Loucy (cell line): ENCODE measurements around the gene SUSD5.

Source experiments
- H2AFZ ChIP-seq: fragments of 200-600 bp; sonication (generic); 2 replicates; pipeline ENCODE4 v1.6.0; 2016; ENCODE audit warnings: antibody characterized with exemption, mild to moderate bottlenecking, low read length, moderate library complexity
- H3F3A ChIP-seq: fragments of 200-600 bp; 2 replicates; pipeline ENCODE4 v1.6.0; 2016; ENCODE audit warnings: antibody characterized with exemption, low read depth, mild to moderate bottlenecking
- H3K27me3 ChIP-seq: fragments of 200-600 bp; sonication (generic); 2 replicates; pipeline ENCODE4 v1.6.1; 2014; ENCODE audit warnings: low read length, mild to moderate bottlenecking; ENCODE audit not compliant: insufficient read depth, poor library complexity, severe bottlenecking
- H3K36me3 ChIP-seq: fragments of 200-600 bp; sonication (generic); 2 replicates; pipeline ENCODE4 v1.6.1; 2016; ENCODE audit warnings: low read length; ENCODE audit not compliant: insufficient read depth
- H3K4me1 ChIP-seq: fragments of 200-600 bp; sonication (generic); 2 replicates; pipeline ENCODE4 v1.5.1; 2014; ENCODE audit warnings: low read length, mild to moderate bottlenecking; ENCODE audit not compliant: insufficient read depth, poor library complexity, severe bottlenecking
- H3K4me2 ChIP-seq: fragments of 200-600 bp; sonication (generic); 2 replicates; pipeline ENCODE4 v1.6.0; 2014; ENCODE audit warnings: antibody characterized with exemption, low read length, low read depth, mild to moderate bottlenecking; ENCODE audit not compliant: poor library complexity, severe bottlenecking
- H3K4me3 ChIP-seq: fragments of 200-600 bp; sonication (generic); 2 replicates; pipeline ENCODE4 v1.5.1; 2014; ENCODE audit warnings: low read length, mild to moderate bottlenecking, mixed read lengths; ENCODE audit not compliant: poor library complexity, severe bottlenecking
- H3K79me2 ChIP-seq: fragments of 200-600 bp; sonication (generic); 2 replicates; pipeline ENCODE4 v1.6.1; 2014; ENCODE audit warnings: low read length; ENCODE audit not compliant: insufficient read depth
- H3K9ac ChIP-seq: fragments of 200-600 bp; sonication (generic); 2 replicates; pipeline ENCODE4 v1.6.0; 2014; ENCODE audit warnings: mild to moderate bottlenecking, low read depth, low read length, moderate library complexity; ENCODE audit not compliant: poor library complexity, severe bottlenecking
- H3K9me2 ChIP-seq: fragments of 200-600 bp; sonication (generic); replicated peaks from 2 replicates; pipeline ENCODE4 v1.6.1; 2016; ENCODE audit warnings: low read depth, low read length, mixed read lengths
- H3K9me3 ChIP-seq: fragments of 200-600 bp; sonication (generic); 2 replicates; pipeline ENCODE4 v1.6.1; 2014; ENCODE audit warnings: mild to moderate bottlenecking, antibody characterized with exemption, low read length, low read depth; ENCODE audit not compliant: insufficient read depth
- H4K20me1 ChIP-seq: fragments of 200-600 bp; sonication (generic); 2 replicates; pipeline ENCODE4 v1.6.0; 2014; ENCODE audit warnings: antibody characterized with exemption, low read length, mild to moderate bottlenecking; ENCODE audit not compliant: insufficient read depth, poor library complexity, severe bottlenecking
- CTCF ChIP-seq: fragments of 200-600 bp; sonication (generic); conservative IDR thresholded peaks from 2 replicates; pipeline ENCODE4 v1.5.1; 2014; ENCODE audit warnings: mild to moderate bottlenecking, antibody characterized with exemption, low read length
- EZH2phosphoT487 ChIP-seq: fragments of 200-600 bp; IDR thresholded peaks from 2 replicates; pipeline ENCODE4 v1.6.1; 2018; ENCODE audit warnings: antibody characterized with exemption, mild to moderate bottlenecking, moderate library complexity, borderline replicate concordance

SUSD5 gene

DNA sequence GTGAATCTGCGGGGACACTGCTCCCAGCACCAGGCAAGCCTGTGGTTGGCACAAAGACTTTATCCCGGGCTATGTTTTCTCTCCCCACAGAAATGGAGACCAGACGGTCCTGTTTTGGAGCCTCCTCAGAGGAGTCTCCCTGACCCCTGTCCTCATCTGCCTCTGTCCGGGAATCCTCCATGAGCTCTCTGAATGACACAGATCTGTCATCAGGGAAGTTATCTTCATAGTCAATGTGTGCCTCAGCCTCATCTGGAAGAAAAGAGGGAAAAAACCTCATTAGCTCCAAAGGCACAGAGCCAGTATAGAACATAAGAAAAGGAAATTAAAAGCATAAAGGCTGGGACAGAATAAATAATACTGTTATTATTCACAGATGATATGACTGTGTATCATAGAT is 64.8 kb downstream of the SUSD5 start:
- H3K79me2 ChIP-seq: no peaks in the 10 kb centered on the region
- H2AFZ ChIP-seq: no peak overlapping the region
- TF ChIP-seq CTCF: no peak
- TF ChIP-seq EZH2phosphoT487: no peak
- no peak overlapping the region for H3K9ac ChIP-seq
- no peaks in the 10 kb centered on the region for H4K20me1 ChIP-seq
- H3K4me3 ChIP-seq: no peak overlapping the region
- H3F3A ChIP-seq: no peaks in the 10 kb centered on the region
- no peaks in the 10 kb centered on the region for H3K36me3 ChIP-seq
- H3K4me2 ChIP-seq: no peak overlapping the region
- H3K4me1 ChIP-seq: no peaks in the 10 kb centered on the region
- no peaks in the 10 kb centered on the region for H3K9me2 ChIP-seq
- H3K9me3 ChIP-seq: no peaks in the 10 kb centered on the region
- no peaks in the 10 kb centered on the region for H3K27me3 ChIP-seq

- no peaks in the 10 kb centered on the region for H4K20me1 ChIP-seq
- no peak overlapping the region for H3K4me3 ChIP-seq
- H3K36me3 ChIP-seq: no peaks in the 10 kb centered on the region
- no peaks in the 10 kb centered on the region for H3K4me1 ChIP-seq
- no peaks in the 10 kb centered on the region for H3K79me2 ChIP-seq
- no peak overlapping the region for H3K4me2 ChIP-seq
- TF ChIP-seq EZH2phosphoT487: no peak
- no peak for TF ChIP-seq CTCF
- no peaks in the 10 kb centered on the region for H3K9me2 ChIP-seq
- no peak overlapping the region for H2AFZ ChIP-seq
- no peaks in the 10 kb centered on the region for H3F3A ChIP-seq
- no peak overlapping the region for H3K9ac ChIP-seq
- no peaks in the 10 kb centered on the region for H3K27me3 ChIP-seq
- H3K9me3 ChIP-seq: no peaks in the 10 kb centered on the region
Observed at GRCh38 chr3:33152363-33153360, 65.9 kb downstream of the SUSD5 start.

DNA sequence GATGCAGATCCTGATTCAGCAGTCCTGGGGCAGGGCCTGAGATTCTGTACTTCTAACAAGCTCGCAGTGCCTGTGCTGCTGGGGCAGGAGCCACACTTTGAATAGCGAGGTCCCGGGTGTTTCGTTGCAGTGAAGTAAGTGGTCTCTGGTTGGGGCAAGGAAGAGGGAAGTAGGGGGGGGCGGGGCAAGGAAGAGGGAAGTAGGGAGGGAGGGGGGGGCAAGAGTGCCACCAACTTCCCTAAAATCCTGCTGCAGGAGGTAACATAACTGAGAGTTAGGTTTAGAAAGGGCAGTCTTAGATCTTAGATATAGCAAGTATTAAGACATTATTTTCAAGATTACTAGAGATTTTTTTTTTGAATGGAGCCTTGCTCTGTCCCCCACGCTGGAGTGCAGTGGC is 69.3 kb downstream of the SUSD5 start:
- Histone ChIP-seq H3K27me3 (no peaks in the 10 kb centered on the region), H3K79me2 (no peaks in the 10 kb centered on the region), H4K20me1 (no peaks in the 10 kb centered on the region), H3F3A (no peaks in the 10 kb centered on the region), H3K4me3 (no peak overlapping the region), H2AFZ (no peak overlapping the region), H3K36me3 (no peaks in the 10 kb centered on the region; the same call in 1 of the 2 replicates), H3K9ac (no peak overlapping the region), H3K9me2 (no peaks in the 10 kb centered on the region), H3K9me3 (no peaks in the 10 kb centered on the region), H3K4me1 (peaks cover 9% of the 10 kb centered on the region), H3K4me2 (no peak overlapping the region)
- TF ChIP-seq CTCF (no peak), EZH2phosphoT487 (no peak)
